HepG2 (cell line): Measurements from ENCODE around the gene CELF4. TPM values are rescaled to one million over a fixed set of nuclear protein-coding genes. Genes with fewer than 3 reads are reported as not detected.

ENCODE experiments used
- ASH2L ChIP-seq: fragments of 300-600, 200-600 bp; sonication (generic); IDR thresholded peaks from 2 replicates; pipeline ENCODE4 v1.7.0; 2017; ENCODE audit warnings: low read depth, mild to moderate bottlenecking, moderate library complexity, mixed read lengths, low read length; ENCODE audit not compliant: insufficient read length
- CAMTA2 ChIP-seq: sonication (generic); formaldehyde crosslinking; IDR thresholded peaks from 2 replicates; pipeline ENCODE4 v1.4.0; 2020; ENCODE audit warnings: mild to moderate bottlenecking, missing genetic modification reagents, borderline replicate concordance
- ELF4 ChIP-seq: sonication (generic); formaldehyde crosslinking; IDR thresholded peaks from 2 replicates; pipeline ENCODE4 v1.5.0; 2020; ENCODE audit warnings: missing genetic modification reagents, mild to moderate bottlenecking, moderate library complexity, borderline replicate concordance
- GRHL1 ChIP-seq: sonication (generic); formaldehyde crosslinking; conservative IDR thresholded peaks from 2 replicates; pipeline ENCODE4 v1.8.0; 2022; ENCODE audit warnings: missing genetic modification reagents
- HMG20A ChIP-seq: IDR thresholded peaks from 2 replicates; pipeline ENCODE4 v1.6.1; 2016; ENCODE audit warnings: borderline replicate concordance
- KLF6 ChIP-seq: IDR thresholded peaks from 2 replicates; pipeline ENCODE4 v1.8.0; 2016; ENCODE audit warnings: missing biosample characterization, missing genetic modification reagents
- NFATC3 ChIP-seq: sonication (generic); formaldehyde crosslinking; IDR thresholded peaks from 2 replicates; pipeline ENCODE4 v1.5.1; 2020; ENCODE audit warnings: mild to moderate bottlenecking, missing genetic modification reagents
- PLSCR1 ChIP-seq: sonication (generic); formaldehyde crosslinking; IDR thresholded peaks from 2 replicates; pipeline ENCODE4 v1.5.0; 2020; ENCODE audit warnings: missing genetic modification reagents, mild to moderate bottlenecking, borderline replicate concordance
- RBAK ChIP-seq: sonication (generic); formaldehyde crosslinking; IDR thresholded peaks from 2 replicates; pipeline ENCODE4 v1.5.1; 2020; ENCODE audit warnings: mild to moderate bottlenecking, missing genetic modification reagents
- SMARCC2 ChIP-seq: fragments of 450-650 bp; IDR thresholded peaks from 2 replicates; pipeline ENCODE4 v1.6.1; 2017; ENCODE audit warnings: antibody characterized with exemption, mild to moderate bottlenecking
- SP140L ChIP-seq: sonication (generic); formaldehyde crosslinking; IDR thresholded peaks from 2 replicates; pipeline ENCODE4 v1.4.0; 2020; ENCODE audit warnings: missing genetic modification reagents, borderline replicate concordance
- SPEN ChIP-seq: sonication (generic); formaldehyde crosslinking; IDR thresholded peaks from 2 replicates; pipeline ENCODE4 v1.5.1; 2020; ENCODE audit warnings: low read depth, mild to moderate bottlenecking, missing genetic modification reagents
- TBX2 ChIP-seq: sonication (generic); formaldehyde crosslinking; IDR thresholded peaks from 2 replicates; pipeline ENCODE4 v1.5.0; 2020; ENCODE audit warnings: missing genetic modification reagents, mild to moderate bottlenecking, borderline replicate concordance
- TRIM22 ChIP-seq: fragments of 450-650 bp; IDR thresholded peaks from 2 replicates; pipeline ENCODE4 v1.6.1; 2017
- TRIM24 ChIP-seq: sonication (generic); formaldehyde crosslinking; IDR thresholded peaks from 2 replicates; pipeline ENCODE4 v1.8.0; 2022; ENCODE audit warnings: mild to moderate bottlenecking, missing genetic modification reagents
- UBTF ChIP-seq: sonication (generic); formaldehyde crosslinking; IDR thresholded peaks from 2 replicates; pipeline ENCODE4 v1.4.0; 2020; ENCODE audit warnings: mild to moderate bottlenecking, missing genetic modification reagents
- ZBTB38 ChIP-seq: sonication (generic); formaldehyde crosslinking; IDR thresholded peaks from 2 replicates; pipeline ENCODE4 v1.5.1; 2020; ENCODE audit warnings: mild to moderate bottlenecking, missing genetic modification reagents
- ZNF12 ChIP-seq: sonication (generic); formaldehyde crosslinking; IDR thresholded peaks from 2 replicates; pipeline ENCODE4 v1.5.0; 2020; ENCODE audit warnings: missing genetic modification reagents
- ZNF232 ChIP-seq: sonication (generic); formaldehyde crosslinking; IDR thresholded peaks from 2 replicates; pipeline ENCODE4 v1.4.0; 2020; ENCODE audit warnings: missing genetic modification reagents, borderline replicate concordance
- ZNF577 ChIP-seq: sonication (generic); formaldehyde crosslinking; IDR thresholded peaks from 2 replicates; pipeline ENCODE4 v1.4.0; 2020; ENCODE audit warnings: mild to moderate bottlenecking, low read depth, missing genetic modification reagents, borderline replicate concordance
- ZNF589 ChIP-seq: sonication (generic); formaldehyde crosslinking; conservative IDR thresholded peaks from 2 replicates; pipeline ENCODE4 v1.8.0; 2022; ENCODE audit warnings: mild to moderate bottlenecking, moderate library complexity, missing genetic modification reagents
- ZNF629 ChIP-seq: sonication (generic); formaldehyde crosslinking; conservative IDR thresholded peaks from 2 replicates; pipeline ENCODE4 v1.5.0; 2020; ENCODE audit warnings: missing genetic modification reagents
- ZNF7 ChIP-seq: IDR thresholded peaks from 2 replicates; pipeline ENCODE4 v1.6.1; 2016; ENCODE audit warnings: missing biosample characterization, missing genetic modification reagents
- polyA plus RNA-seq, 8 experiments: library from polyadenylated mRNA; depleted of rRNA in 3 of 8; stranded (reverse) in 7 of 8; unstranded in 1 of 8; fragments of >200 nt; fragmentation: Illumina TruSeq in 4 of 8; extraction: Trizol in 4 of 8; gene quantifications; 2 replicates each; pipeline versions ENCODE4 v1.2.1 to v1.2.3, GENCODE V29; 2011 to 2016; ENCODE audit warnings: low read depth in 4 of 8, missing spikeins in 1 of 8, mixed read lengths in 1 of 8; ENCODE audit not compliant: insufficient read depth in 1 of 8
- total RNA-seq, 5 experiments: library from RNA; depleted of rRNA; stranded (reverse); fragments of >200 nt; fragmentation: Illumina TruSeq; extraction: Trizol; gene quantifications; 2 replicates each; pipeline ENCODE4 v1.2.3, GENCODE V29; 2016; ENCODE audit warnings: low read depth in 1 of 5

CELF4 gene
- total and polyA plus RNA-seq, 2 of the 13 experiments (the other 11 are each of a cell fraction or from before 2014, with no cell fraction given), result not detected

GRCh38 chr18:37270038-37270665 is 295.4 kb downstream of the CELF4 start (continued):
- TF ChIP-seq ZNF577 (CRISPR knock-in tag) (peak; percentile 99), GRHL1 (CRISPR knock-in tag) (peak; percentile 80; the same call in 1 of the 2 replicates), TBX2 (CRISPR knock-in tag) (peak; percentile 98), UBTF (CRISPR knock-in tag) (peak; percentile 57; the same call in 1 of the 2 replicates), ASH2L (no peak), RBAK (CRISPR knock-in tag) (peak; percentile 95), HMG20A (CRISPR knock-in tag) (peak; percentile 90), CAMTA2 (CRISPR knock-in tag) (peak; percentile 100), NFATC3 (CRISPR knock-in tag) (peak; percentile 100; the same call in 1 of the 2 replicates), ZBTB38 (CRISPR knock-in tag) (peak; percentile 98), PLSCR1 (CRISPR knock-in tag) (peak; percentile 99), TRIM22 (no peak), ZNF232 (peak; percentile 100), TRIM24 (CRISPR knock-in tag) (no peak), ZNF589 (CRISPR knock-in tag) (peak; percentile 100), ZNF12 (peak; percentile 99), SMARCC2 (no peak), SPEN (CRISPR knock-in tag) (peak; percentile 98), SP140L (CRISPR knock-in tag) (peak; percentile 100), ELF4 (peak; percentile 100), ZNF7 (CRISPR knock-in tag) (peak; percentile 98), KLF6 (peak; percentile 100), ZNF629 (CRISPR knock-in tag) (peak; percentile 86)
